ENCODE data around the gene CRELD1.

- TF ChIP-seq POLR2A (IDR thresholded peaks at IDR 0.05; ENCODE audit: low read depth, low read length), result no peak
- TF ChIP-seq POLR2AphosphoS5 (IDR thresholded peaks at IDR 0.05; ENCODE audit: low read depth, low read length), result no peak
- no peak for TF ChIP-seq TAF1 (IDR thresholded peaks at IDR 0.05; ENCODE audit: low read depth, low read length)
- no peak for TF ChIP-seq PAX5 (IDR thresholded peaks at IDR 0.05; ENCODE audit: insufficient read depth, low read length, severe bottlenecking)
- no peak for TF ChIP-seq POU2F2 (IDR thresholded peaks at IDR 0.05; ENCODE audit: low read depth, low read length)
- TF ChIP-seq SPI1 (IDR thresholded peaks at IDR 0.05; ENCODE audit: low read depth, low read length), result no peak
These were observed 21.8 kb upstream of the CRELD1 start for GRCh38 chr3:9911863-9912262.
